HepG2 (cell line): ENCODE data around the gene DPH3. TPM values are rescaled to one million over a fixed set of nuclear protein-coding genes. Genes with fewer than 3 reads are reported as not detected.
A peak's percentile ranks its signal among the peaks of the same experiment; 100 is the strongest.

Experiments used
- GATAD2A ChIP-seq: IDR thresholded peaks from 2 replicates; pipeline ENCODE4 v1.6.1; 2016
- HDAC2 ChIP-seq: sonication (generic); formaldehyde crosslinking; IDR thresholded peaks from 2 replicates; pipeline ENCODE4 v1.4.0; 2020; ENCODE audit warnings: missing genetic modification reagents
- KAT8 ChIP-seq: IDR thresholded peaks from 2 replicates; pipeline ENCODE4 v1.6.1; 2016; ENCODE audit warnings: missing genetic modification reagents, missing compliant biosample characterization
- MATR3 ChIP-seq: sonication (generic); formaldehyde crosslinking; IDR thresholded peaks from 2 replicates; pipeline ENCODE4 v1.4.0; 2020; ENCODE audit warnings: missing genetic modification reagents
- MAZ ChIP-seq, 2 experiments: sonication (generic) in 1 of 2; formaldehyde crosslinking in 1 of 2; IDR thresholded peaks; 2 replicates each; pipeline versions ENCODE4 v1.5.0 to v1.6.1; 2012 to 2020; ENCODE audit warnings: low read depth in 2 of 2, mild to moderate bottlenecking in 2 of 2, borderline replicate concordance in 1 of 2, improper control_type of control experiment in 1 of 2, low read length in 1 of 2, missing genetic modification reagents in 1 of 2, moderate library complexity in 1 of 2
- MIER3 ChIP-seq: IDR thresholded peaks from 2 replicates; pipeline ENCODE4 v1.6.1; 2016; ENCODE audit warnings: missing compliant biosample characterization, borderline replicate concordance
- NFKBIZ ChIP-seq: IDR thresholded peaks from 2 replicates; pipeline ENCODE4 v1.6.1; 2018; ENCODE audit warnings: missing genetic modification reagents, missing compliant biosample characterization
- PTBP1 ChIP-seq: fragments of 200-400 bp; formaldehyde crosslinking; IDR thresholded peaks from 2 replicates; pipeline ENCODE4 v1.6.1; 2018; ENCODE audit warnings: low read length, low read depth; ENCODE audit not compliant: poor library complexity, severe bottlenecking
- RAD51 ChIP-seq: fragments of 450-650 bp; IDR thresholded peaks from 2 replicates; pipeline ENCODE4 v1.6.1; 2016; ENCODE audit warnings: borderline replicate concordance
- RNF219 ChIP-seq: sonication (generic); formaldehyde crosslinking; IDR thresholded peaks from 2 replicates; pipeline ENCODE4 v1.5.0; 2020; ENCODE audit warnings: mild to moderate bottlenecking, missing genetic modification reagents
- SOX6 ChIP-seq, 2 experiments: fragments of 450-650 bp in 1 of 2; sonication (generic) in 1 of 2; formaldehyde crosslinking in 1 of 2; IDR thresholded peaks; 2 replicates each; pipeline versions ENCODE4 v1.4.0 to v1.6.1; 2017 to 2020; ENCODE audit warnings: antibody characterized with exemption in 1 of 2, mild to moderate bottlenecking in 1 of 2, missing genetic modification reagents in 1 of 2
- ZFP1 ChIP-seq: IDR thresholded peaks from 2 replicates; pipeline ENCODE4 v1.6.1; 2016
- ZNF142 ChIP-seq: sonication (generic); formaldehyde crosslinking; IDR thresholded peaks from 2 replicates; pipeline ENCODE4 v1.4.0; 2020; ENCODE audit warnings: missing genetic modification reagents
- ZNF251 ChIP-seq: sonication (generic); formaldehyde crosslinking; IDR thresholded peaks from 2 replicates; pipeline ENCODE4 v1.9.0; 2021; ENCODE audit warnings: mild to moderate bottlenecking, missing genetic modification reagents
- ZNF484 ChIP-seq: sonication (generic); formaldehyde crosslinking; IDR thresholded peaks from 2 replicates; pipeline ENCODE4 v1.5.1; 2020; ENCODE audit warnings: mild to moderate bottlenecking, low read depth, missing genetic modification reagents, borderline replicate concordance
- ZNF513 ChIP-seq: sonication (generic); formaldehyde crosslinking; conservative IDR thresholded peaks from 2 replicates; pipeline ENCODE4 v1.5.0; 2020; ENCODE audit warnings: missing genetic modification reagents
- ZNF619 ChIP-seq: sonication (generic); formaldehyde crosslinking; IDR thresholded peaks from 2 replicates; pipeline ENCODE4 v1.4.0; 2020; ENCODE audit warnings: mild to moderate bottlenecking, missing genetic modification reagents
- ZNF878 ChIP-seq: sonication (generic); formaldehyde crosslinking; IDR thresholded peaks from 2 replicates; pipeline ENCODE4 v1.8.1; 2023; ENCODE audit warnings: mild to moderate bottlenecking, missing genetic modification reagents, moderate library complexity
- polyA plus RNA-seq, 8 experiments: library from polyadenylated mRNA; depleted of rRNA in 3 of 8; stranded (reverse) in 7 of 8; unstranded in 1 of 8; fragments of >200 nt; fragmentation: Illumina TruSeq in 4 of 8; extraction: Trizol in 4 of 8; gene quantifications; 2 replicates each; pipeline versions ENCODE4 v1.2.1 to v1.2.3, GENCODE V29; 2011 to 2016; ENCODE audit warnings: low read depth in 4 of 8, missing spikeins in 1 of 8, mixed read lengths in 1 of 8; ENCODE audit not compliant: insufficient read depth in 1 of 8
- total RNA-seq, 5 experiments: library from RNA; depleted of rRNA; stranded (reverse); fragments of >200 nt; fragmentation: Illumina TruSeq; extraction: Trizol; gene quantifications; 2 replicates each; pipeline ENCODE4 v1.2.3, GENCODE V29; 2016; ENCODE audit warnings: low read depth in 1 of 5
- TF ChIP-seq, protein P1 (sequence below): sonication (generic); formaldehyde crosslinking; IDR thresholded peaks from 2 replicates; pipeline ENCODE4 v1.4.0; 2020; ENCODE audit warnings: missing genetic modification reagents

DPH3 gene
- total and polyA plus RNA-seq, 2 of the 13 experiments (the other 11 are each of a cell fraction or from before 2014, with no cell fraction given): 18.3 to 21.6 TPM

DNA sequence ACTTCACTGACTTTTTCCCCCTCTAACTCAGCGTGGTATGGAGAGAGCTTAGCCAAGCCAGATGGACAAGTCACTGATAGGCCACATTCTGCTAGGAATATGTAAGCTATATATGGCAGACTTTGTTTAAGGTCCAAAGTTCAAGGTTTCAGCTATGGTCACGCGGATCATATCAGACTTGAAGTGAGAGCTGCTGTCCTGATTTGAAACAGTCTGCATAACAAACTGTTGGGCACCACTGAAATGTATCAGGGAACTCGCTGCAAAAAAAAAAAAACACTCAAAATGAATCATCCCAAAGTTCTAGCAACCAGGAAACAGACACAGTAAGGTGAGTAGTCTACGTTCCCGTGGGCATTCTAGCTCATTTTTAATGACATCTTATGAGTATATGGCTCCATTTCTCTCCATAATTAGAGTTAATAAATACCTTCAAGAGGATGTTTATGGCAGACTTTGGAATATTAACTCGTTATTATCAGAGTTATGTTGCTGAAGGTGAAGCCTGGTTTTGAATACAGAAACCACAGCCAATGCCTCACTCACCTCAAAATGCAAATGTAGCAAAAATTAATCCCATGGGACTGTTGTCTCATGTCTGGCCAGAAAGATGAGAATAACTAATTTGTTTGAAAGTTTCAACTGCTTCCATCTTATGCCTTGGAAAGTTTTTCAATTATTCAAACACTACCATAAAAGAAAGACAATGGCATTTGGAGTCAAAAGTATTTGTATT lies 12.3 kb downstream of the DPH3 start (continued):
- TF ChIP-seq PTBP1: no peak
- TF ChIP-seq NFKBIZ (CRISPR knock-in tag): no peak
- TF ChIP-seq KAT8 (CRISPR knock-in tag): peak; percentile 31
- no peak for TF ChIP-seq ZNF142 (CRISPR knock-in tag)
- TF ChIP-seq ZNF251 (CRISPR knock-in tag): no peak
- TF ChIP-seq ZFP1 (CRISPR knock-in tag): no peak
- TF ChIP-seq ZNF619 (CRISPR knock-in tag): no peak
- TF ChIP-seq HDAC2 (CRISPR knock-in tag): no peak
- TF ChIP-seq MATR3 (CRISPR knock-in tag): no peak
- TF ChIP-seq, protein P1, sequence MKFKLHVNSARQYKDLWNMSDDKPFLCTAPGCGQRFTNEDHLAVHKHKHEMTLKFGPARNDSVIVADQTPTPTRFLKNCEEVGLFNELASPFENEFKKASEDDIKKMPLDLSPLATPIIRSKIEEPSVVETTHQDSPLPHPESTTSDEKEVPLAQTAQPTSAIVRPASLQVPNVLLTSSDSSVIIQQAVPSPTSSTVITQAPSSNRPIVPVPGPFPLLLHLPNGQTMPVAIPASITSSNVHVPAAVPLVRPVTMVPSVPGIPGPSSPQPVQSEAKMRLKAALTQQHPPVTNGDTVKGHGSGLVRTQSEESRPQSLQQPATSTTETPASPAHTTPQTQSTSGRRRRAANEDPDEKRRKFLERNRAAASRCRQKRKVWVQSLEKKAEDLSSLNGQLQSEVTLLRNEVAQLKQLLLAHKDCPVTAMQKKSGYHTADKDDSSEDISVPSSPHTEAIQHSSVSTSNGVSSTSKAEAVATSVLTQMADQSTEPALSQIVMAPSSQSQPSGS (CRISPR knock-in tag): no peak
- no peak for TF ChIP-seq ZNF878 (CRISPR knock-in tag)
- no peak for TF ChIP-seq MAZ (IDR thresholded peaks at IDR 0.05; ENCODE audit: borderline replicate concordance, low read depth, low read length)
- TF ChIP-seq MAZ (CRISPR knock-in tag; IDR thresholded peaks at IDR 0.05; ENCODE audit: low read depth): no peak
- no peak for TF ChIP-seq ZNF513 (CRISPR knock-in tag)
- no peak for TF ChIP-seq SOX6 (IDR thresholded peaks at IDR 0.05)
- no peak; the same call in 1 of the 2 replicates for TF ChIP-seq SOX6 (CRISPR knock-in tag; IDR thresholded peaks at IDR 0.05)
- no peak for TF ChIP-seq MIER3 (CRISPR knock-in tag)
- no peak for TF ChIP-seq RAD51
- no peak for TF ChIP-seq ZNF484 (CRISPR knock-in tag)
- TF ChIP-seq GATAD2A: peak; percentile 53
- no peak for TF ChIP-seq RNF219 (CRISPR knock-in tag)
